Measurements from ENCODE around the gene TMEM181. TPM values are rescaled to one million over a fixed set of nuclear protein-coding genes. Genes with fewer than 3 reads are reported as not detected.

The TMEM181 gene
- total and polyA plus RNA-seq, 4 donors: 6.4 to 15.6 (median 12.6) TPM

DNA sequence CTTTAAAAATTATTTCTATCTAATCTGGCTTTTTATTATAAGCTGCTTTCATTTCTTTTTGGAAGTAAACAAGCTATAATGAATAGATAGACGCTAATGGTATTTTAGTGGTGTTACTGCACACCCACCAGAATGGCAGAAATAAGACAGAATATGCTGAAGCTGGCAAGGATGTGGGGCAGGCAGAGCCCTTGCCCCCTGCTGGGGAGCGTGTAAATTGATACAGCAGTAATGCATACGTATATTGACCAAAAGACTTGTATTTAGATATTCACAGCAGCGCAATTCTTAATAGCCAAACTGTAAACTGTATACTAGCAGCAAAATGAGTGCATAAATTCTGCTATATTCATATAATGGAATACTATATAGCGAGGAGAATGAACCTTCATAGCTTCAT is 35.3 kb downstream of the TMEM181 start:
- WGBS: 95% methylated on average over 5 of the region's 5 CpGs
- Histone ChIP-seq H3K27ac (ENCODE audit: low read depth in 1 of 2, low read length in 2 of 2) (no peak overlapping the region), H3K4me1 (ENCODE audit: control insufficient read depth in 4 of 4, insufficient read depth in 4 of 4, low read length in 3 of 4) (no peaks in the 10 kb centered on the region), H3K36me3 (ENCODE audit: control insufficient read depth in 4 of 4, insufficient read depth in 3 of 4, low read depth in 1 of 4, low read length in 3 of 4) (peaks cover 4 to 39% (median 21%) of the 10 kb centered on the region in 4 donors), H3K4me3 (ENCODE audit: low read depth in 1 of 3, low read length in 3 of 3) (no peak overlapping the region), H3K9ac (ENCODE audit: low read depth in 1 of 2, low read length in 2 of 2) (no peak overlapping the region), H3K27me3 (ENCODE audit: control insufficient read depth in 4 of 4, insufficient read depth in 4 of 4, low read length in 3 of 4) (no peaks in the 10 kb centered on the region), H3K9me3 (ENCODE audit: control insufficient read depth in 4 of 4, low read length in 3 of 4) (no peaks in the 10 kb centered on the region)
- no peak for DNase-seq (ENCODE audit: low spot score)
- TF ChIP-seq SP1 (IDR thresholded peaks at IDR 0.05) (no peak), RAD21 (IDR thresholded peaks at IDR 0.05) (peak; percentile 10 to 49), FOXA2 (IDR thresholded peaks at IDR 0.05) (no peak), GABPA (IDR thresholded peaks at IDR 0.05 in 1 of 2, conservative IDR thresholded peaks at IDR 0.05 in 1 of 2) (no peak), HNF4A (conservative IDR thresholded peaks at IDR 0.05) (no peak)
- TF ChIP-seq, protein P1, sequence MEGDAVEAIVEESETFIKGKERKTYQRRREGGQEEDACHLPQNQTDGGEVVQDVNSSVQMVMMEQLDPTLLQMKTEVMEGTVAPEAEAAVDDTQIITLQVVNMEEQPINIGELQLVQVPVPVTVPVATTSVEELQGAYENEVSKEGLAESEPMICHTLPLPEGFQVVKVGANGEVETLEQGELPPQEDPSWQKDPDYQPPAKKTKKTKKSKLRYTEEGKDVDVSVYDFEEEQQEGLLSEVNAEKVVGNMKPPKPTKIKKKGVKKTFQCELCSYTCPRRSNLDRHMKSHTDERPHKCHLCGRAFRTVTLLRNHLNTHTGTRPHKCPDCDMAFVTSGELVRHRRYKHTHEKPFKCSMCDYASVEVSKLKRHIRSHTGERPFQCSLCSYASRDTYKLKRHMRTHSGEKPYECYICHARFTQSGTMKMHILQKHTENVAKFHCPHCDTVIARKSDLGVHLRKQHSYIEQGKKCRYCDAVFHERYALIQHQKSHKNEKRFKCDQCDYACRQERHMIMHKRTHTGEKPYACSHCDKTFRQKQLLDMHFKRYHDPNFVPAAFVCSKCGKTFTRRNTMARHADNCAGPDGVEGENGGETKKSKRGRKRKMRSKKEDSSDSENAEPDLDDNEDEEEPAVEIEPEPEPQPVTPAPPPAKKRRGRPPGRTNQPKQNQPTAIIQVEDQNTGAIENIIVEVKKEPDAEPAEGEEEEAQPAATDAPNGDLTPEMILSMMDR (IDR thresholded peaks at IDR 0.05; ENCODE audit: low read depth, low read length, missing input control): no peak

- Histone ChIP-seq H3K9me3 (ENCODE audit: control insufficient read depth in 4 of 4, low read length in 3 of 4) (no peaks in the 10 kb centered on the region), H3K9ac (ENCODE audit: low read depth in 1 of 2, low read length in 2 of 2) (no peak overlapping the region), H3K36me3 (ENCODE audit: control insufficient read depth in 4 of 4, insufficient read depth in 3 of 4, low read depth in 1 of 4, low read length in 3 of 4) (peaks cover 2 to 26% (median 9%) of the 10 kb centered on the region in 4 donors), H3K4me1 (ENCODE audit: control insufficient read depth in 4 of 4, insufficient read depth in 4 of 4, low read length in 3 of 4) (no peaks in the 10 kb centered on the region), H3K4me3 (ENCODE audit: low read depth in 1 of 3, low read length in 3 of 3) (no peak overlapping the region), H3K27ac (ENCODE audit: low read depth in 1 of 2, low read length in 2 of 2) (no peak overlapping the region), H3K27me3 (ENCODE audit: control insufficient read depth in 4 of 4, insufficient read depth in 4 of 4, low read length in 3 of 4) (no peaks in the 10 kb centered on the region)
- WGBS: 90% methylated on average over 6 of the region's 6 CpGs
- no peak for DNase-seq (ENCODE audit: low spot score)
- TF ChIP-seq, protein P2, sequence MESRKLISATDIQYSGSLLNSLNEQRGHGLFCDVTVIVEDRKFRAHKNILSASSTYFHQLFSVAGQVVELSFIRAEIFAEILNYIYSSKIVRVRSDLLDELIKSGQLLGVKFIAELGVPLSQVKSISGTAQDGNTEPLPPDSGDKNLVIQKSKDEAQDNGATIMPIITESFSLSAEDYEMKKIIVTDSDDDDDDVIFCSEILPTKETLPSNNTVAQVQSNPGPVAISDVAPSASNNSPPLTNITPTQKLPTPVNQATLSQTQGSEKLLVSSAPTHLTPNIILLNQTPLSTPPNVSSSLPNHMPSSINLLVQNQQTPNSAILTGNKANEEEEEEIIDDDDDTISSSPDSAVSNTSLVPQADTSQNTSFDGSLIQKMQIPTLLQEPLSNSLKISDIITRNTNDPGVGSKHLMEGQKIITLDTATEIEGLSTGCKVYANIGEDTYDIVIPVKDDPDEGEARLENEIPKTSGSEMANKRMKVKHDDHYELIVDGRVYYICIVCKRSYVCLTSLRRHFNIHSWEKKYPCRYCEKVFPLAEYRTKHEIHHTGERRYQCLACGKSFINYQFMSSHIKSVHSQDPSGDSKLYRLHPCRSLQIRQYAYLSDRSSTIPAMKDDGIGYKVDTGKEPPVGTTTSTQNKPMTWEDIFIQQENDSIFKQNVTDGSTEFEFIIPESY (IDR thresholded peaks at IDR 0.05): no peak
- TF ChIP-seq HNF4A (conservative IDR thresholded peaks at IDR 0.05) (no peak), RAD21 (IDR thresholded peaks at IDR 0.05) (no peak), EGR1 (IDR thresholded peaks at IDR 0.05; ENCODE audit: low read depth in 2 of 2) (no peak), RXRA (IDR thresholded peaks at IDR 0.05) (no peak), YY1 (IDR thresholded peaks at IDR 0.05) (no peak), GABPA (IDR thresholded peaks at IDR 0.05 in 1 of 2, conservative IDR thresholded peaks at IDR 0.05 in 1 of 2) (no peak), HNF4G (IDR thresholded peaks at IDR 0.05) (no peak), TAF1 (conservative IDR thresholded peaks at IDR 0.05) (no peak), NR2F2 (IDR thresholded peaks at IDR 0.05) (no peak), FOXA1 (IDR thresholded peaks at IDR 0.05) (no peak), JUND (IDR thresholded peaks at IDR 0.05) (no peak), FOXA2 (IDR thresholded peaks at IDR 0.05) (no peak), SP1 (IDR thresholded peaks at IDR 0.05) (no peak)
- TF ChIP-seq, protein P1 (IDR thresholded peaks at IDR 0.05; ENCODE audit: low read depth, low read length, missing input control): no peak
- TF ChIP-seq, protein P3, sequence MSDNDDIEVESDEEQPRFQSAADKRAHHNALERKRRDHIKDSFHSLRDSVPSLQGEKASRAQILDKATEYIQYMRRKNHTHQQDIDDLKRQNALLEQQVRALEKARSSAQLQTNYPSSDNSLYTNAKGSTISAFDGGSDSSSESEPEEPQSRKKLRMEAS (IDR thresholded peaks at IDR 0.05): no peak
- TF ChIP-seq, protein P4, sequence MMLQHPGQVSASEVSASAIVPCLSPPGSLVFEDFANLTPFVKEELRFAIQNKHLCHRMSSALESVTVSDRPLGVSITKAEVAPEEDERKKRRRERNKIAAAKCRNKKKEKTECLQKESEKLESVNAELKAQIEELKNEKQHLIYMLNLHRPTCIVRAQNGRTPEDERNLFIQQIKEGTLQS (IDR thresholded peaks at IDR 0.05): no peak
- TF ChIP-seq, protein P5, sequence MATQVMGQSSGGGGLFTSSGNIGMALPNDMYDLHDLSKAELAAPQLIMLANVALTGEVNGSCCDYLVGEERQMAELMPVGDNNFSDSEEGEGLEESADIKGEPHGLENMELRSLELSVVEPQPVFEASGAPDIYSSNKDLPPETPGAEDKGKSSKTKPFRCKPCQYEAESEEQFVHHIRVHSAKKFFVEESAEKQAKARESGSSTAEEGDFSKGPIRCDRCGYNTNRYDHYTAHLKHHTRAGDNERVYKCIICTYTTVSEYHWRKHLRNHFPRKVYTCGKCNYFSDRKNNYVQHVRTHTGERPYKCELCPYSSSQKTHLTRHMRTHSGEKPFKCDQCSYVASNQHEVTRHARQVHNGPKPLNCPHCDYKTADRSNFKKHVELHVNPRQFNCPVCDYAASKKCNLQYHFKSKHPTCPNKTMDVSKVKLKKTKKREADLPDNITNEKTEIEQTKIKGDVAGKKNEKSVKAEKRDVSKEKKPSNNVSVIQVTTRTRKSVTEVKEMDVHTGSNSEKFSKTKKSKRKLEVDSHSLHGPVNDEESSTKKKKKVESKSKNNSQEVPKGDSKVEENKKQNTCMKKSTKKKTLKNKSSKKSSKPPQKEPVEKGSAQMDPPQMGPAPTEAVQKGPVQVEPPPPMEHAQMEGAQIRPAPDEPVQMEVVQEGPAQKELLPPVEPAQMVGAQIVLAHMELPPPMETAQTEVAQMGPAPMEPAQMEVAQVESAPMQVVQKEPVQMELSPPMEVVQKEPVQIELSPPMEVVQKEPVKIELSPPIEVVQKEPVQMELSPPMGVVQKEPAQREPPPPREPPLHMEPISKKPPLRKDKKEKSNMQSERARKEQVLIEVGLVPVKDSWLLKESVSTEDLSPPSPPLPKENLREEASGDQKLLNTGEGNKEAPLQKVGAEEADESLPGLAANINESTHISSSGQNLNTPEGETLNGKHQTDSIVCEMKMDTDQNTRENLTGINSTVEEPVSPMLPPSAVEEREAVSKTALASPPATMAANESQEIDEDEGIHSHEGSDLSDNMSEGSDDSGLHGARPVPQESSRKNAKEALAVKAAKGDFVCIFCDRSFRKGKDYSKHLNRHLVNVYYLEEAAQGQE (IDR thresholded peaks at IDR 0.05): no peak
Observed at GRCh38 chr6:158596861-158597260, 37.0 kb downstream of the TMEM181 start.

Data from liver (tissue), 9 donors.